H1 (cell line): ENCODE results near the gene SPATA32. TPM values are rescaled to one million over a fixed set of nuclear protein-coding genes. Genes with fewer than 3 reads are reported as not detected.

Experiments used
- BACH1 ChIP-seq: IDR thresholded peaks from 2 replicates; pipeline ENCODE4 v1.6.1; 2012; ENCODE audit warnings: low read length, improper control_type of control experiment
- CHD2 ChIP-seq: IDR thresholded peaks from 2 replicates; pipeline ENCODE4 v1.6.1; 2012; ENCODE audit warnings: low read length, improper control_type of control experiment
- SAP30 ChIP-seq: fragments of 300-600 bp; sonication (generic); IDR thresholded peaks from 2 replicates; pipeline ENCODE4 v1.7.1; 2012; ENCODE audit warnings: low read length, moderate library complexity, mild to moderate bottlenecking, inconsistent platforms; ENCODE audit not compliant: insufficient read depth, insufficient replicate concordance
- TCF12 ChIP-seq: IDR thresholded peaks from 2 replicates; pipeline ENCODE4 v1.6.1; 2011; ENCODE audit warnings: low read depth, mild to moderate bottlenecking, low read length
- polyA plus RNA-seq, 7 experiments: library from polyadenylated mRNA; depleted of rRNA in 3 of 7; stranded (reverse) in 5 of 7; unstranded in 2 of 7; fragments of >200 nt in 5 of 7; fragments of 200-250 nt in 2 of 7; gene quantifications; 1 replicate in 5 of 7; 2 replicates in 1 of 7; 4 replicates in 1 of 7; pipeline versions ENCODE4 v1.2.1 to v1.2.3, GENCODE V29; 2011 to 2013; ENCODE audit warnings: missing spikeins in 2 of 7, mixed read lengths in 2 of 7
- total RNA-seq: library from RNA; stranded (reverse); fragmentation: NEBNext Ultra II Directional; extraction: Animal tissue kit (Norgen Biotek cat#: 25700); gene quantifications from 2 replicates; pipeline ENCODE4 v1.2.1, GENCODE V29; 2021

SPATA32 gene
- total and polyA plus RNA-seq, 2 of the 8 experiments (the other 6 are each of a cell fraction or from before 2014, with no cell fraction given) = 0.24 TPM; not detected in 1

DNA sequence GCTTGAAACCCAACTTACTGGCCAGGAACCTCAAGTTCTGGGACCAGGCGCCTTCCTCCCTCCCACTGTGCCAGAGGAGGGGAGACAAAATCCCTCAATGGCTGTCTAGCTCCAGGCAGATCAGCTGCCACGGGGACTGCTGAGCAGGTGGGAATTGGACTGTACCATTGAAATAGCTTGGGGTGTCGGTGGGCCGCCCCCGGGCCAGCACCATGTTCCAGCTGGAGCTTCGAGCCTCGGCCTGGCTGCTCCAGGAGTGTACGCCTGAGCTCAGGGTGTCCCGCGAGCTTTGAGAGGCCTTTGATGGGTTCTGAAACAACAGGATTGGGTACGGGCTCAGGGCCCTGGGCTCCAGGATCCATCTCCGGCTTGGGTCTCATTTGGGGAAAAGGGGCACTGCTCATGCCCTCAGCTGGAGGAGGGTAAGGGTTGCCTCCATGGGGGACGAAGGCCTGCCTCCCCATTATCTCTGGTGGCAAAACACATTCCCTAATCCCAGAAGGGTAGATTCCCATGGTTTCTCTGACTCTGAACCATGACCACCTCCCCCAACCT is 4.6 kb upstream of the SPATA32 start (continued):
- TF ChIP-seq CHD2 = no peak
- TF ChIP-seq TCF12 = no peak
- no peak for TF ChIP-seq BACH1
- no peak for TF ChIP-seq SAP30
